Measurements from ENCODE around the gene CD83. TPM values are rescaled to one million over a fixed set of nuclear protein-coding genes. Genes with fewer than 3 reads are reported as not detected.

Gene CD83
- total RNA-seq, 1 donor from 2014 or later = 1.8 TPM

DNA sequence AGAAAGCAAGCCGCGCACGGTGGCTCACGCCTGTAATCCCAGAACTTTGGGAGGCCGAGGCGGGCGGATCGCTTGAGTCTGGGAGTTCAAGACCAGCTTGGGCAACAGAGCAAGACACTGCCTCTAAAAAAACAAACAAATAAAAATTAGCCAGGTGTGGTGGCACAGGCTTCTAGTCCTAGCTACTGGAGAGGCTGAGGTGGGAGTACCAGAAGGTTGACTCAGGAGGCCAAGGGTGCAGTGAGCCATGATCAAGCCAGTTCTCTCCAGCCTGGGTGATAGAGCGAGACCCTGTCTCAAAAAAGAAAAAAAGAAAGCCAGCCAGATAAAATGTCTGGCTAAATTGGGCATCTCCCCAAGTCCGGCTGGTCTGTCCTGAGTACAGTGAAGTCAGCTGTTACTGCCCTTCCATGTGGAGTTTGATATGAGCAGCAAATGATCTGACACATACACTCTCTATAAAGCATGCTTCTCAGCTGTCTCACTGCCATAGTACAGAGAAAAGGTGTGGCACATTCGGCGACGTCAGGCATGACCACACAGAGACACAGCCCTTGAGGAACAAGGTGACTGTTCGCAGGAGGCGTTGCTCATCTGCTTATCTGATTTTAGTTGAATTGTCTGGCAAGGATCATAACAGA lies 13.0 kb downstream of the CD83 start:
- Mint-ChIP-seq H3K4me1 (ENCODE audit: low read depth, unreplicated experiment) (no peaks in the 10 kb centered on the region), H3K36me3 (ENCODE audit: low read depth, unreplicated experiment) (peaks cover 6% of the 10 kb centered on the region), H3K27ac (ENCODE audit: unreplicated experiment) (no peak overlapping the region), H3K27me3 (ENCODE audit: low read depth, unreplicated experiment) (peaks cover 9% of the 10 kb centered on the region), H3K9me3 (ENCODE audit: unreplicated experiment) (no peaks in the 10 kb centered on the region), H3K4me3 (ENCODE audit: unreplicated experiment) (no peak overlapping the region)
- H3K4me2 ChIP-seq (ENCODE audit: low read length) = no peak overlapping the region
- no peaks in the 10 kb centered on the region for H3K9me3 ChIP-seq (ENCODE audit: insufficient read depth, low read depth, low read length)
- H3K9ac ChIP-seq (ENCODE audit: low read length) = no peak overlapping the region
- H2AFZ ChIP-seq (ENCODE audit: low read depth, low read length) = no peak overlapping the region
- no peaks in the 10 kb centered on the region for H3K4me1 ChIP-seq (ENCODE audit: insufficient read depth, low read length)
- H4K20me1 ChIP-seq (ENCODE audit: insufficient read depth, low read length) = no peaks in the 10 kb centered on the region
- H3K27me3 ChIP-seq (ENCODE audit: insufficient read depth, low read length) = peaks cover 3% of the 10 kb centered on the region
- no peak for FAIRE-seq
- peak; percentile 27 for DNase-seq (ENCODE audit: low read depth)
- no peak overlapping the region for H3K4me3 ChIP-seq (ENCODE audit: insufficient read depth, low read depth, low read length)
- no peak for TF ChIP-seq EZH2 (IDR thresholded peaks at IDR 0.05; ENCODE audit: insufficient read depth, low read length)
- TF ChIP-seq, protein P1, sequence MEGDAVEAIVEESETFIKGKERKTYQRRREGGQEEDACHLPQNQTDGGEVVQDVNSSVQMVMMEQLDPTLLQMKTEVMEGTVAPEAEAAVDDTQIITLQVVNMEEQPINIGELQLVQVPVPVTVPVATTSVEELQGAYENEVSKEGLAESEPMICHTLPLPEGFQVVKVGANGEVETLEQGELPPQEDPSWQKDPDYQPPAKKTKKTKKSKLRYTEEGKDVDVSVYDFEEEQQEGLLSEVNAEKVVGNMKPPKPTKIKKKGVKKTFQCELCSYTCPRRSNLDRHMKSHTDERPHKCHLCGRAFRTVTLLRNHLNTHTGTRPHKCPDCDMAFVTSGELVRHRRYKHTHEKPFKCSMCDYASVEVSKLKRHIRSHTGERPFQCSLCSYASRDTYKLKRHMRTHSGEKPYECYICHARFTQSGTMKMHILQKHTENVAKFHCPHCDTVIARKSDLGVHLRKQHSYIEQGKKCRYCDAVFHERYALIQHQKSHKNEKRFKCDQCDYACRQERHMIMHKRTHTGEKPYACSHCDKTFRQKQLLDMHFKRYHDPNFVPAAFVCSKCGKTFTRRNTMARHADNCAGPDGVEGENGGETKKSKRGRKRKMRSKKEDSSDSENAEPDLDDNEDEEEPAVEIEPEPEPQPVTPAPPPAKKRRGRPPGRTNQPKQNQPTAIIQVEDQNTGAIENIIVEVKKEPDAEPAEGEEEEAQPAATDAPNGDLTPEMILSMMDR (IDR thresholded peaks at IDR 0.05; ENCODE audit: insufficient read depth, low read depth, low read length) = no peak
- no peak overlapping the region for H3K27ac ChIP-seq (ENCODE audit: low read depth, low read length)
- no peaks in the 10 kb centered on the region for H3K79me2 ChIP-seq (ENCODE audit: insufficient read depth, low read length)
- no peaks in the 10 kb centered on the region for H3K36me3 ChIP-seq (ENCODE audit: insufficient read depth, low read length)

DNA sequence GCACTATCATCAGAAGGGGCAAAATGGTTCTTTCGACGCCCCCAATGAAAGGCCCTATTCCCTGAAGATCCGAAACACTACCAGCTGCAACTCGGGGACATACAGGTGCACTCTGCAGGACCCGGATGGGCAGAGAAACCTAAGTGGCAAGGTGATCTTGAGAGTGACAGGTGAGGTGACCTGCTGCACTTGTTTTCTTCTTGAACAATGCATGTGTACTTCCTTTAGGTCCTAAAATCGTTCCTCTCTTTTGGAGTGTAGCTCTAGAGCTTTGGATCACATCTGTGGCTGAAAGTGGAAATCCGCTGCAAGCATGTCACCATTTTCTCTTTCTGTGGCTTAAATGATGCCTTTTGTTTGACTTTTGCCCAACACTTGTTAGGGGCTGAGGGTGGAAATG lies 14.0 kb downstream of the CD83 start:
- Mint-ChIP-seq H3K27ac (ENCODE audit: unreplicated experiment) (no peak overlapping the region), H3K27me3 (ENCODE audit: low read depth, unreplicated experiment) (peaks cover 11% of the 10 kb centered on the region), H3K4me3 (ENCODE audit: unreplicated experiment) (no peak overlapping the region), H3K4me1 (ENCODE audit: low read depth, unreplicated experiment) (no peaks in the 10 kb centered on the region), H3K36me3 (ENCODE audit: low read depth, unreplicated experiment) (peaks cover 6% of the 10 kb centered on the region), H3K9me3 (ENCODE audit: unreplicated experiment) (no peaks in the 10 kb centered on the region)
- DNase-seq (ENCODE audit: low read depth) = no peak
- TF ChIP-seq EZH2 (IDR thresholded peaks at IDR 0.05; ENCODE audit: insufficient read depth, low read length) = no peak
- TF ChIP-seq, protein P1 (IDR thresholded peaks at IDR 0.05; ENCODE audit: insufficient read depth, low read depth, low read length) = no peak
- no peak overlapping the region for H3K4me2 ChIP-seq (ENCODE audit: low read length)
- no peaks in the 10 kb centered on the region for H3K4me1 ChIP-seq (ENCODE audit: insufficient read depth, low read length)
- H3K9ac ChIP-seq (ENCODE audit: low read length) = no peak overlapping the region
- H2AFZ ChIP-seq (ENCODE audit: low read depth, low read length) = no peak overlapping the region
- H3K9me3 ChIP-seq (ENCODE audit: insufficient read depth, low read depth, low read length) = no peaks in the 10 kb centered on the region
- no peak overlapping the region for H3K4me3 ChIP-seq (ENCODE audit: insufficient read depth, low read depth, low read length)
- H3K36me3 ChIP-seq (ENCODE audit: insufficient read depth, low read length) = no peaks in the 10 kb centered on the region
- no peaks in the 10 kb centered on the region for H3K79me2 ChIP-seq (ENCODE audit: insufficient read depth, low read length)
- peaks cover 3% of the 10 kb centered on the region for H3K27me3 ChIP-seq (ENCODE audit: insufficient read depth, low read length)
- no peak for FAIRE-seq
- H3K27ac ChIP-seq (ENCODE audit: low read depth, low read length) = no peak overlapping the region
- no peaks in the 10 kb centered on the region for H4K20me1 ChIP-seq (ENCODE audit: insufficient read depth, low read length)

DNA sequence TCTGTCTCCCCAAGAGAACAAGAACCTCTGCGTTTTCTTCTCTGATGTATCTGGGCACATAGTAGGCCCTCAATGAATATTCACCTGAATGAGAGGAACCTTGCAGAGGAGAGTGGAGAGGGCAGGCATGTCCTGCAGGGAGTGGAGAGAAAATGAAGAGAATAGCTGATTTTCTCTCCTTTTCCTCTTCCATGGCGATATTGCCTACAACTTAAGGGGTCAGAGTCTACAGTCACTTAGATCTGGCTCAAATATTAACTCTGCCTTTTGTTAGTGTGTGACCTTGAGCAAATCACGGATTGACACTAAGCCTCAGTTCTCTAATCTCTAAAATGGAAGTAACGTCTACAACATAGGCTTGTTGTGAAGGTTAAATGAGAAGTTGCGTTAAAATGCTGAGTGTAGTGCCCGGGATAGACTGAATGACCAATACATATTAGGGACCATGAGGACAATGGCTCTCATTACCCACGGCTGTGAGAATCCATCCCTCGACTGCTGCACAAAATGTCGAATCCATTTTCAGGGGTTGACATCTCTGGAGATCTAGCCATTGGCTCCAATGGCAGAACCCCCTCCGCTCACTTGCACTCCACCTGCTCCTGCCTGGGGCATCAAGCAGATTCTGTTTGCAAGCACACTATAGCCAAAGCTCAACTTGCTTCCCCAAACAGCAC lies 14.8 kb downstream of the CD83 start:
- H3K4me1 Mint-ChIP-seq (ENCODE audit: low read depth, unreplicated experiment) = no peaks in the 10 kb centered on the region
- Histone ChIP-seq H3K4me2 (ENCODE audit: low read length) (no peak overlapping the region), H3K9ac (ENCODE audit: low read length) (no peak overlapping the region), H3K36me3 (ENCODE audit: insufficient read depth, low read length) (no peaks in the 10 kb centered on the region), H3K4me3 (ENCODE audit: insufficient read depth, low read depth, low read length) (no peak overlapping the region), H4K20me1 (ENCODE audit: insufficient read depth, low read length) (no peaks in the 10 kb centered on the region), H3K27ac (ENCODE audit: low read depth, low read length) (no peak overlapping the region), H3K79me2 (ENCODE audit: insufficient read depth, low read length) (no peaks in the 10 kb centered on the region), H2AFZ (ENCODE audit: low read depth, low read length) (no peak overlapping the region), H3K27me3 (ENCODE audit: insufficient read depth, low read length) (peaks cover 3% of the 10 kb centered on the region), H3K4me1 (ENCODE audit: insufficient read depth, low read length) (no peaks in the 10 kb centered on the region), H3K9me3 (ENCODE audit: insufficient read depth, low read depth, low read length) (no peaks in the 10 kb centered on the region)
- TF ChIP-seq, protein P1 (IDR thresholded peaks at IDR 0.05; ENCODE audit: insufficient read depth, low read depth, low read length) = no peak
- TF ChIP-seq EZH2 (IDR thresholded peaks at IDR 0.05; ENCODE audit: insufficient read depth, low read length) = no peak
- H3K27me3 Mint-ChIP-seq (ENCODE audit: low read depth, unreplicated experiment) = peaks cover 11% of the 10 kb centered on the region
- FAIRE-seq (no peak), DNase-seq (ENCODE audit: low read depth) (no peak)
- no peak overlapping the region for H3K27ac Mint-ChIP-seq (ENCODE audit: unreplicated experiment)
- no peaks in the 10 kb centered on the region for H3K9me3 Mint-ChIP-seq (ENCODE audit: unreplicated experiment)
- H3K4me3 Mint-ChIP-seq (ENCODE audit: unreplicated experiment) = no peak overlapping the region
- peaks cover 6% of the 10 kb centered on the region for H3K36me3 Mint-ChIP-seq (ENCODE audit: low read depth, unreplicated experiment)
